Stimulated activated CD8-positive, alpha-beta memory T cell treated with anti-CD3 and anti-CD28 coated beads, Interleukin-15, amount 100 ng/mL, for 24 hours (primary cell): ENCODE measurements around the gene TM4SF4.

Source experiments
- DNase-seq: peaks from one replicate; pipeline ENCODE4 v3.0.0-alpha.2; 2020; ENCODE audit warnings: low read depth

TM4SF4 gene

DNA sequence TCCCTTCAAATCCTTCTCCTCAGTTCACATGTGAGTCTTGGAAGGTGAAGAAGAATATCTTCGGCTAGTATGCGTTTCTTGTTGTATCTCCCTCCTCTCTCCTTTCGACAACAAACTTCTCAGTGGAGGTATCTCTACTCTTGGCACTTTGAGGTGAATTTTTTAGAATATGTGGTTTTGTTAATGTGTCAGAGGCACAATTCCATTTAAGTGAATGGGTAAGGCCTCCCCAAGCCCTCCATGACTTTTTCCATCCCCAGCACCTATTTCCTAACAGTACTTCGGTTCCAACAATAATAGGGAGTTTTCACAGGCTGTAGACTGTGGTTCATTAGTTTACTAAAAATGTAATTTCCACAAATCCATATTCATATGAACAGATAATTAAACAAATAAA is 74.2 kb downstream of the TM4SF4 start:
- no peak for DNase-seq

DNA sequence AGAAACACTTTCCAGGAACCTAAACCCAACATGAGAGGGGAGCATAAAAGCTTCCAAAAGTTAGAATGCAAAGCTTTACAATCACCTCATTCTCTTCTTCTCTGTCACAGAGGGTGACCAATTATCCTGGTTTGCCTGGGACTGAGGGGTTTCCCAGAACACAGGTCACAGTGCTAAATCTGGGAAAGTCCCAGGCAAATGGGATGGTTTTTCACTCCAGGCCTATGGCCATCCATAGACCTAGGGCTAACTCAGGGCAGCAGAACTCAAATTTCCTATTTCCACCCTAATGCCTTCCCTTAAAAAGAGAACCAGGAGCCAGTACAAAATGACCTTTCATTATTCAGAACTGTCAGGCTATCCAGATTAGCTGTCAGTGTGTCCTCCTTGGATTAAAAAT is 77.0 kb downstream of the TM4SF4 start:
- no peak for DNase-seq

DNA sequence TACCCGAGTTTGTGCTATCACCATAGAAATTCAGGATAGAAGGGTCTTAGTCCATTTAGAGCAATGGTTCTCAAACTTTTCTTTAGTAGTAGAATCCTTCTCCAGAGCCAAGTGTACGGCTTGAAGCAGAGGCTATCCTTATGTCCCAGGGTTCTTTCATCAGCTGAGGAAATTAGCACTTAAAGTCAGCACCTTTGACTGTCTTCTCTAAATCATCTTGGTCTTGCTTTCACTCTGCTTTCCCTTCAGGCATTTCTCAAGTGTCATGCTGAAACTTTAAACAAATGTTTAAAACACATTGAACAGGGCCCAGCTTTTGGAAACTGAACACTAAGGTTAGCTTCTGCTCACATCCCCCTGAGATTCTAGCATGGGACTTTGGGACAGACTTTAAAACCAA is 78.2 kb downstream of the TM4SF4 start:
- no peak for DNase-seq
